GM18502 (cell line): ENCODE results near the gene ZBTB45.
A peak's percentile ranks its signal among the peaks of the same experiment; 100 is the strongest.
"Not testable (repeated sequence)": the region's sequence is repeated elsewhere in the genome, so short reads cannot be mapped to it uniquely, and the experiment has no call there.

Experiments
- ATAC-seq: cut with Tn5 transposase; IDR thresholded peaks from one replicate; pipeline ENCODE4 v1.9.1; 2021; ENCODE audit warnings: mild to moderate bottlenecking; ENCODE audit not compliant: unreplicated experiment, poor library complexity

Gene ZBTB45

DNA sequence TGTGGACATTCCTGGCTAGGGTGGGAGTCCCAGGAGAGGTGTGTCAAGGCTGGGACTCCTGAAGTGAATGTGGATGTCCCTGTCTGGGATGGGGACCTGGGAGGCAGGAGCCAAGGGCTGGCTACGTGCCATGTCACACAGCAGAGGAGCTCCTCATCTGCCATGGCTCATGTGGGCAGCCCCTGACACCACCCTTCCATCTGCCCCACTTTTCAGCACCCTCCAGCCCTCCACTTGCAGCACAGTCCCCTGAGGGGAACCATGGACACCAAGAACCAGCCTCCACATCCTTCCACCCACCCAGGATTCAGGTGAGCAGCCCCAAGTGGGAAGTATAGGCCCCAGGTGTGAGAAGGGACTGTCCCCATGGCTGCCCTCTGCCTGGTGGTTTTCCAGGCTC lies 41.7 kb downstream of the ZBTB45 start:
- no peak for ATAC-seq

DNA sequence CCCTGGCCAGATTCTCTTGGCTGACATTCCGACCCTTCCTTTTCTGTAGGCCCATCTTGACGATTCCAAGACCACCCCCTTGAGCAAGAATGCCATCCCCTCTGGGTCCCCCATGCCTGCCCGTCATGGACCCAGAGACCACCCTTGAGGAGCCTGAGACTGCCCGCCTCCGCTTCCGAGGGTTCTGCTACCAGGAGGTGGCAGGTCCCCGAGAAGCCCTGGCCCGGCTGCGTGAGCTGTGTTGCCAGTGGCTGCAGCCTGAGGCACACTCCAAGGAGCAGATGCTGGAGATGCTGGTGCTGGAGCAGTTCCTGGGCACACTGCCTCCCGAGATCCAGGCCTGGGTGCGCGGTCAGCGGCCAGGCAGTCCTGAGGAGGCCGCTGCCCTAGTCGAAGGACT lies 42.5 kb downstream of the ZBTB45 start:
- no peak for ATAC-seq

DNA sequence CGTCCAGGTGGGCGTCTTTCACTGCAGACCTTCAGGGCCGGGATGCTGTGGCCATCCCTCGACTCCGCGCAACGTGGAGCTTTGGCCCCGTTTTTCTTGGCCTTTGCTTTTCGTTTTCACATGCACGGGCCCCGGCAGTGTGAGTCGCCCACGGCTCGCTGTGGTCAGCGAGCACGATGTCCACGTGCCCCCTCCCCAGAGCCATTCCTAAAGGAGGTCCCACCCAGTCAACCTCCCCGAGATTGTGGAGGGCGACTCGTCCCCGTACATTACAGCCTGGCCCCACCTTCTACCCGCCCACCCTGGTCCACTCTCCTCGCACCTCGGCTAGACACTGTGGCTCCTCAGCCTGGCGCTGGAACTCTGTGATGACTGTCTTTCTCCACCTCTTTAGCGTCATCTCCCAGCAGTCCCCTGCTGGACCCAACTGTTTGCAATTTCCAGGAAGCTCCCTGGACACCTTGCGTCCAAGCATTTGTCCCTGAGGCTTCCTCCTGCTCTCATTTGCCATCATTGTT lies 43.1 kb downstream of the ZBTB45 start:
- no peak for ATAC-seq

DNA sequence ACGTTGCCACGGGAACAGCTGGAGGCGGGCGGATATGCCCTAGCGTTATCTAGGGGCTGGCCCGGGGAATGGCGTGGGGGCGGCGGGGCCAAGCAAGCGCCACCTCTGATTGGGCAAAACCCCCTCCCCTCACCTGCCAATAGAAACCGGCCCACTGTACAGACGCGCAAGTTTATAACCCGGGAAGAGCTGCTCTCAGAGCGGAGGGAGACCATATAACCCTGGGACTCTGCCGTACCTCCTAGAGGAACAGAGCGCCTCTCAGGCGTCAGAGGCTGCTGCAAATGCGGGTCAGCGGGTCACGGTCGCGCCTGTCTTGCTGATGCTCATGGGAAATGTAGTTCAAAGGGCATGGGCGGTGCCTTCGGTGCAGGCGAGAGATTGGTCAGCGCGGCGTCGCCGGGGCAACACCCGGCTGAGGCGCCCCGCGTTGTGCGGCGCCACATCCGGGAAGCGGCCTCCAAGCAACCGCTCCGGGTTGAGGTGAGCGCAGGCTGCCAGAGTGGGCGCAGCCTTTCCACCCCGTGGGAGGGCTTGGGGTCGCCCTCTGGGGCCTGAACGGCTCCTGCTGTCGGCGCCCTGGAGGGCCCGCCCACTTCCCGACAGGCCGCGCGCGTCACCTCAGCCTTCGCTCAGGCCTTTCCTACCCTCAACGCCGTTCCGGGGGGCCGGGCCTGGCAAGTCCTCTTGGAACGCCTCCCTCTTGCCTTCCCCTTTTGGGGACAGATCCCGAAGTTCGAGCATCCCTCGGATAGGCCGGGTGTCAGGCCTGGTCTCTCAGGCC lies 43.7 kb downstream of the ZBTB45 start, which contains the start of gene ZNF446:
Gene ZNF446, plus strand, starts transcription at position 639 of the 784 bp plus-strand sequence. CDS start 867 bp downstream, outside the sequence.
- peak; percentile 78 for ATAC-seq

DNA sequence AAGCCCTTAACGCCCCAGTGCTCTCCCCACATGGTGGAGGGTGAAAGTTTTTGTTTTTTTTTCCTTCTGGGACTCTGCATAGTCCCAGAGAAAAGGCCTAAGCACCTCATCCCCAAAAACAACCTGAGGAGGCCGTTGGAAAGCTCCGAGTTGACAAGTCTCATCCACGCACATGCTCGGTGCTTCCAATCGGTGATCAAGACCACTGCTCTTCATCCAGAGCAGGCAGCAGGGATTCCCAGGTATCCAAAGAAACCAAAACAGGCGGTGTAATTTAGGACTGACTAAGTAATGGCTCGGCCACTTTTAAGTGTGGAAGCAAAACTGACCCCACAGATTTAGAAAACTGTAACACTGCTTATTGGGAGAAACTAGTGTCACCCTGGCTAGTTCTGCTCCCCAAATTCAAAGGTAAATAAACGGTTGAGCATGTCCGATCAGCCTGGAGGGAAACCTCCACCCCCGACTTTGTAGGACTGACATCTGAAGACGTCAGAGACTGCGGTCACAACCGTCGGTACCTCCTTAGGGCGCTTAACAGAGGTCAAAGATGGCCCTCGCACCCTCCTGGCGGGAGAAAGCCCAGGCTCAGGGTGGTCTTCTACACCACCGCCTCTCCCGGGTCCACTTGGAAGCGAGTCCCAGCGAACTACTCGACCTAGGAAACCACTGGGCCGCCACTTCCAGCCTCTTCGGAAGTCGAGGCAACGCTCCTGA lies 44.5 kb downstream of the ZBTB45 start:
- ATAC-seq = peak; percentile 11

DNA sequence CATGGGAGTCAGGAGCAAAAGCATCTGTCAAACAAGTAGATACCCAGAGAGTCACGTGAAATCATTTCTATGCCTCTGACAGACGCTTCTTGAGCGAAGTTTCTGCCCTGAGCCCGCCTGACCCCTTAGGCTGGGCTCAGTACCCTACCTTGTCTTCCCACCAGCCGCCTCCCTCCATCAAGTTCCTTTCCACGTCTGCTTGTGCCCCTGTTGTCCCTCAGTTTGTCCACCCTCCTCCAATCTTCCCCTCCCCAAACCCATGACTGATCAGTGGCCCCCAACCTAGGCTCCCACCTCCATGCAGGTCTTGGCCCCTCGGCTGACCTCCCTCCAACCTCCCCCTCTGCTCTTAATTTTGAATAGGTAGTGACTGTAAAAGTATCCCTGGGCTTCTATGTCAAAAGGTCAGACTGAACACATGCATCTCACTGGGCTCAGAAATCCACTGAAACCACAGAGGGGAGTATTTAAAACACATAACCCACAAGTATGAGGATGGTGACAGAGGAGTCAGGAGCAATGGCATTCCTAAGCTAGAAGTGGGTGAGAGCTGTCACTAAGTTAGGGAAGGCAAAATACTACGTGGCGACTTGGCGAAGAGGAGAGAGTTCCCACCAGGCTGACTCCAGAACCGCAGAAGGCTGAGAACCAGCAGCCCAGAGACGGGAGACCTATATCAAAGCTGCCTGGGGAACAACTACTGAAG lies 45.2 kb downstream of the ZBTB45 start:
- no peak for ATAC-seq

DNA sequence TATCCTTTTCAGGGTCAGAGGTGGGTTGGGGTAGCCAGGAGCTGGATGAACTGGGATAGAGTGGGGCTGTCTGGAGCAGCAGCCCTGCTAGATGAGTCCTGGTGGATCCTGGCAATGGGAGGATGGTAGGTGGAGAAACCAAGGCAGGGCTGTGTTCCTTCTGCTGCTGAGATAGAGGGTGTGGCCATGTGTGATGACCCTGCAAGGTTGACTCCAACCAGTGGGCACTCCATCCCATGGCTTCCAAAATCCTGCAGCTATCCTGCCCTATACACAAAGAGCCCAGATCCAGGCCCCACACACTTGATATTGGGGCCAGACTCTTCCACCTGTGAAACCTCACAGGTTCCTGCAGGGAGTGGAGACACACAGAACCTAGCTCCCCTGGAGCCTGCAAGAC lies 45.8 kb downstream of the ZBTB45 start:
- ATAC-seq = no peak

DNA sequence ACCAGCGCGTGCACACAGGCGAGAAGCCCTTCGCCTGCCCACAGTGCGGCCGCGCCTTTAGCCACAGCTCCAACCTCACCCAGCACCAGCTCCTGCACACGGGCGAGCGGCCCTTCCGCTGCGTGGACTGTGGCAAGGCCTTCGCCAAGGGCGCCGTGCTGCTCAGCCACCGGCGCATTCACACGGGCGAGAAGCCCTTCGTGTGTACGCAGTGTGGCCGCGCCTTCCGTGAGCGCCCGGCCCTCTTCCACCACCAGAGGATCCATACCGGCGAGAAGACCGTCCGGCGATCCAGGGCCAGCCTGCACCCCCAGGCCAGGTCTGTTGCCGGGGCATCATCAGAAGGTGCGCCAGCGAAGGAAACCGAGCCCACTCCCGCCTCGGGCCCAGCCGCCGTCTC lies 47.9 kb downstream of the ZBTB45 start:
- no peak for ATAC-seq

DNA sequence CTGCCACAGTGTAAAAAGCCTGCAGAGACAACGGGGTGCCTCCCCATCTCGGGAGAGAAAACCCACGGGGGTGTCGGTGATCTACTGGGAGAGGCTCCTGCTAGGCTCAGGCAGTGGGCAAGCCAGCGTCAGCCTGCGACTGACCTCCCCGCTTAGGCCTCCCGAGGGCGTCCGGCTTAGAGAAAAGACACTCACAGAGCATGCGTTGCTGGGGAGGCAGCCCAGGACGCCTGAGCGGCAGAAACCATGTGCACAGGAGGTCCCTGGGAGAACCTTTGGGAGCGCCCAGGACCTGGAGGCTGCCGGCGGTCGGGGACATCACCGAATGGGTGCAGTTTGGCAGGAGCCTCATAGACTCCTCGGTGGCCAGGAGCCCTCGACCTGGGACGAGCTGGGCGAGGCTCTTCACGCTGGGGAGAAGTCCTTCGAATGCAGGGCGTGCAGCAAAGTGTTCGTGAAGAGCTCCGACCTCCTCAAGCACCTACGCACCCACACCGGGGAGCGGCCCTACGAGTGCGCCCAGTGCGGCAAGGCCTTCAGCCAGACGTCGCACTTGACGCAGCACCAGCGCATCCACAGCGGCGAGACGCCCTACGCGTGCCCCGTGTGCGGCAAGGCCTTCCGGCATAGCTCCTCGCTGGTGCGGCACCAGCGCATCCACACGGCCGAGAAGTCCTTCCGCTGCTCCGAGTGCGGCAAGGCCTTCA lies 48.6 kb downstream of the ZBTB45 start:
- not testable (repeated sequence) for ATAC-seq

DNA sequence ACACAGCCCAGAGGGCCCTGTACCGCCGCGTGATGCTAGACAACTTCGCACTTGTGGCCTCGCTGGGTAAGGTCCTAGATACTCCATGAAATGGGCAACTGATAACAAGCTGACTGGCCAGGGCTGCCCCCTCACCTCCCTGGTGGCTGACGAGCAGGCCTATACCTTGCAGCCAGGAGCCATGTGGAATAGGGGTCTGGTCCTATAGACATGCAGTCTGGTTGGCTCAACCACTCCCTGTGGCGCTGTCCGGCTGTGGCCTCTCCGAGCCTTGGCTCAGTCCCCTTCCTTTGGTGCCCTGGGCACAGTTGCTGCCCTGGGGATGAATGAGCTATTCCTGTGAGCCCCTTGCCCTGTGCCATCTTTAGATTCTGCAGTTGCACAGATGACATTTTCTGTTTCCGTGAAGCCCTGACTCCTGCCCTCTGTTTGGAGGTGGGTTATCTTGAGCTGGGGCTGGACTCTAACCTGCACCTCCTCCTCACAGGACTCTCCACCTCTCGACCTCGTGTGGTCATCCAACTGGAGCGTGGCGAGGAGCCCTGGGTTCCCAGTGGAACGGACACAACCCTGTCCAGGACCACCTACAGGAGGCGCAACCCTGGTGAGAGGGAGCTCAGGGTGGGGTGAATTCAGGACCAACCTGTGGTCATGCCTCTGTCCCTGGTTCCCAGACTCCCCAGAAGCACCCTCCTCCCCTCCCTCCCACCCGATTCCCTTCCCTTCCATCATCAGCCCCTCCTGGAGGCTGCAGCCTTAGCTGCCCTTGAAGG lies 50.2 kb downstream of the ZBTB45 start:
- no peak for ATAC-seq

DNA sequence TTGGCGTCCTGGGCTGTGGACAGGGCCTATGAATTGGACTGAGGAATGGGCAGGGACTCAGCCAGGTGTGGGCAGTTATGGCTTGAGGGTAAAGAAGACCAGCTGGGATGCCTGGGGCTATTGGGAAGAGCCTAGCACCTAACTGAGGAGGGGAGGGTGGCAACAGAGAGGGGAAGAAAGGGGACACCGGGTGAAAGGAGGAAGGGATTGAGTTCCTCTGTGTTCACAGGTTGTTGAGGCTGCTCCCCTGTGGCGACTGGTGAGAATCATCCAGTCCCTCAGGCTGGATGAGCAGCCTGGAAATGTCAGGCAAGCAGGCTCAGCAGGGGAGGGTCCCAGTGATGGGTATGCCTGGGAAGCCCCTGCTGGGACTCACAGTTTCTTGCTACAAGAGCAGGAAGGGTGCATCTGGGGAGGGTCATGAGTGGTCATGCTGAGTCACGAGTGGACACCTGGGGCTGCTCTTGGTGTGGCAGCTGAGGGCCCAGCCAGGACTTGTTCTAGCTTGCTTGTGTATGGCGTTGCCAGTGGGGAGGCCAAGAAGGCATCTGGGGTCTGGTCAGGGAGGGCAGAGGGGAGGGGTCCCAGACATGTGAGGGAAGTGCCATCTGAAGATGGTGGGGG lies 51.3 kb downstream of the ZBTB45 start:
- ATAC-seq = no peak

DNA sequence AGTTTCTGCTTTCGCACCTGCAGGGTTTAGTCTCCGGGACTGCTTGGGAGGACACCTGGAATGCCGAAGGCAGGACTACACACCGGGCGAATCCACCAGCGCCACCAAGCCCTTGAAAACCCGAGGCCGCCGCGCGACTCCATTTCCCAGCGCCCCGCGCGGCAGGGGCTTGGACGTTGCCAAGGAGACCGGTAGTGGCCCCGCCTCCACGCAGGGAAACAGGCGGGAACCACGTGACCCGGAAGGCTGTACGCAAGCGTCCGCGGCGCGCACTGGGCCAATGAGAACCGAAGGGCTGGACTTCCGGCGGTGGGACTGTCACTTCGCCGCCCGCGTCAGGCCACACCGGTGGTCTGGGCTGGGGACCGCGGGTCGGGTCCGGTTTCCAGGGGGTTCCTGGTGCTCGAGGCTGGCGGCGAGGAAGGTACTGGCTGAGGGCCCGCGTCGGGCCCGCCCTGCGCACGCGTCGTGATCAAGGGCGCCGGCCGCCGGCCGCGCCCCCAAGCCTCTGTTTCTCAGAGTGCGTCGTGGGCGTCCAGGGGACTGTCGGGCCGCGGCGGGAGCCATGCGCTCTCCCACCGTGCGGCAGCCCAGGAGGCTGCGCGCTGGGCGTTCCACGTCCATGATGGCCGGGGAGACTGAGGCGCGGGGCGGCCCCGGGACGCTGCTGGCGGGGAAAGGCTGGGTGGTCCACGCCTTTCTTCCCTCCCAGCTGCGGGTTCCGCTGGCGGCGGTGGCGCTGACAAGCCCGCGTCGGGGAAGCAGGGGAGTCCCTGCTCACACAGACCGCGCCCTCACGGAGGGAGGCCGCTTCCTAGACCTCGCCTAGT lies 52.6 kb downstream of the ZBTB45 start, which contains the start of gene ZNF324:
Gene ZNF324, plus strand, starts transcription at position 321 of the 830 bp plus-strand sequence. CDS start 2,106 bp downstream, outside the sequence.
- ATAC-seq = peak; percentile 95

DNA sequence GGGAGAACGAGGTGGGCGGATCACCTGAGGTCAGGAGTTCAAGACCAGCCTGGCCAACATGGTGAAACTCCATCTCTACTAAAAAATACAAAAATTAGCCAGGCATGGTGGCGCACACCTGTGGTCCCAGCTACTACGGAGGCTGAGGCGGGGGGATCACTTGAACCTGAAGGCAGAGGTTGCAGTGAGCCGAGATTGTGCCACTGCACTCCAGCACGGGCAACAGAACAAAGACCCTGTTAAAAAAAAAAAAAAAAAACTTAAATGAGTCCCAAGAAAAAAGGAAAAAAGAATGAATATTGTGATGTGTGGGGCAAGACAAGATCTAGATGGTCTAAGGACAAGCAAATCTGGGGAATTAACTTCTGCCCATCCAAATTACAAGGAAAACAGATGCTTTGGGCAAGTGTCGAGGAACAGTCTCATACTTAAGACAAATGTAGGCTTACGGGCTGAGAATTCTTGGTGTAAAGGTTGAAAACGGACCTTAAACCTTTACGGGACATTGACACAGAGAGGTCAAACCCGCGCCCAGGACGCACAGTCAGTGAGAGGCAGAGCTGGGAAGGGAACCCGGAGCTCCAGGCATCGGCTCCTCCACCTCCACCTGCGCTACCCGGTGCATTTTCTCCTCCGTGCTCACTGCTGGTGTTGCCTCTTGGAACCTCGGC lies 53.4 kb downstream of the ZBTB45 start:
- peak; percentile 19 for ATAC-seq
